Measurements from ENCODE around the gene ALOXE3. TPM values are rescaled to one million over a fixed set of nuclear protein-coding genes. Genes with fewer than 3 reads are reported as not detected.

Gene ALOXE3
- total and polyA plus RNA-seq, 4 donors: not detected

DNA sequence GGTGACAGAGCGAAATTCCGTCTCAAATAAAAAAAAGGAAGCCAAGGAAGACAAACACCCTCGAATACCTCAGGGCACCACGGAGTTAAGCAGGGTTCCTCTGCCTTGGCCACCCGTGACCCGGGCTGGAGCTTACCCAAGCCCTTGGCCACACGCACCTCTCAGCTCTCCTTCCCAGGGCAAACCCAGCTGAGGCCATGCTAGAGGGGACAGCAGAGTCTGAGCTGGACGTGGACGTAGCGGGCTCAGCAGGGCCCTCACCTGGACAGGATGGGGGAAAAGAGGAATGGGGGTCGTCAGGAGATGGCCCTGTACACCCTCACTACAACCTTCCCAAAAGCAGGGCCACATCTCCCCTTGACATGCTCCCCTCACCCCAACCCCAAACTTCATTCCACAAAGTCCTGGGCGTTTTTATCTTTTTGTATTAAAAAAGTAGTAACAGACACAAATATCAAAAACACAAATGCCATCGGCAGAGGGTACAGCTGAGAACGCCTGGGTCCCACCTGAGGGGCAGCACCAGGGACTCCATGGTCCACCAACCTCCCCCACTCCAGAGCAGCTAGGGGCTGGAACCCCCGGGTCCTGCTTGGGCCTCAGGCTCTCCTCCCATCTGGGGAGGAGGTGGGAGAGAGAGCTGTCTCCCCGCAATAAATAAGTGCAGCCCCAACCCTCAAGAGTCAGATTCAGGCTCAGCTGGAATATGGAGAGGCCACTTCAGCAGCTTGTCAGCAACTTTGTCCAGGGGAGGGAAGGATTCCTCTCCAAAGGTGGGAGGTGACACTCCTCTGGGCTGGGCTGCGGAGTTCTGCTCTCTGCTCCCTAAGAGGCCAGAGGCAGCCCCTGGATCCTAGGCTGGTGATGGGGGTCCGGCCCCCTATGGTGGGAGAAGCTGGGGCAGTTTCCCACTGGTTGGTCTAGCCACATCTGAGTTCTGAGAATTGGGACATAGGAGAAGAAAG, 22.0 kb upstream of the ALOXE3 start:
- WGBS, 2 donors: 69 to 70% methylated on average over 18 of the region's 18 CpGs
- no peaks in the 10 kb centered on the region for H3K9me3 ChIP-seq (ENCODE audit: control insufficient read depth, low read length)
- H3K4me1 ChIP-seq (ENCODE audit: control insufficient read depth in 1 of 2, insufficient read depth in 2 of 2, low read length in 2 of 2): peaks cover 0 to 1% of the 10 kb centered on the region in 2 donors
- H3K27me3 ChIP-seq (ENCODE audit: control insufficient read depth in 1 of 2, insufficient read depth in 2 of 2, low read length in 1 of 2): no peaks in the 10 kb centered on the region
- peaks cover 0 to 36% of the 10 kb centered on the region in 2 donors for H3K36me3 ChIP-seq (ENCODE audit: control insufficient read depth in 1 of 2, insufficient read depth in 2 of 2, low read length in 1 of 2)
- no peak overlapping the region for H3K4me3 ChIP-seq (ENCODE audit: low read length in 2 of 2)
- H3K27ac ChIP-seq (ENCODE audit: low read depth in 1 of 2, low read length in 2 of 2): peak overlapping the region in 1 of 2 donors; percentile 5
- peak; percentile 48 to 79 for DNase-seq
- no peak for ATAC-seq (ENCODE audit: low FRiP score)
- intact Hi-C loops (cut with DNase I): no loop called here

- Histone ChIP-seq H3K36me3 (ENCODE audit: control insufficient read depth in 1 of 2, insufficient read depth in 2 of 2, low read length in 1 of 2) (peaks cover 0 to 26% of the 10 kb centered on the region in 2 donors), H3K9me3 (ENCODE audit: control insufficient read depth, low read length) (no peaks in the 10 kb centered on the region), H3K27ac (ENCODE audit: low read depth in 1 of 2, low read length in 2 of 2) (peak overlapping the region in 1 of 2 donors; percentile 26), H3K27me3 (ENCODE audit: control insufficient read depth in 1 of 2, insufficient read depth in 2 of 2, low read length in 1 of 2) (no peaks in the 10 kb centered on the region), H3K4me3 (ENCODE audit: low read length in 2 of 2) (no peak overlapping the region), H3K4me1 (ENCODE audit: control insufficient read depth in 1 of 2, insufficient read depth in 2 of 2, low read length in 2 of 2) (peaks cover 0 to 1% of the 10 kb centered on the region in 2 donors)
- peak; percentile 97 to 98 for DNase-seq
- intact Hi-C loops (cut with DNase I): loop anchor here in 1 of 2 donors (1.0 to 2.0 kb wide), 3 partner anchors 20 to 48 kb away; partner anchors contain the start of gene ALOXE3
- WGBS, 2 donors: 1% methylated on average over 46 of the region's 46 CpGs
- ATAC-seq (ENCODE audit: low FRiP score): peak; percentile 95
Observed at GRCh38 chr17:8138672-8139371, 20.5 kb upstream of the ALOXE3 start.

- no peak overlapping the region for H3K27ac ChIP-seq (ENCODE audit: low read depth in 1 of 2, low read length in 2 of 2)
- no peak for DNase-seq
- H3K4me1 ChIP-seq (ENCODE audit: control insufficient read depth in 1 of 2, insufficient read depth in 2 of 2, low read length in 2 of 2): peaks cover 0 to 1% of the 10 kb centered on the region in 2 donors
- intact Hi-C loops (cut with DNase I): loop anchor here in 1 of 2 donors (1.0 to 2.0 kb wide), 3 partner anchors 20 to 49 kb away; partner anchors contain the start of gene ALOXE3
- no peak for ATAC-seq (ENCODE audit: low FRiP score)
- H3K9me3 ChIP-seq (ENCODE audit: control insufficient read depth, low read length): no peaks in the 10 kb centered on the region
- H3K36me3 ChIP-seq (ENCODE audit: control insufficient read depth in 1 of 2, insufficient read depth in 2 of 2, low read length in 1 of 2): peaks cover 0 to 26% of the 10 kb centered on the region in 2 donors
- H3K27me3 ChIP-seq (ENCODE audit: control insufficient read depth in 1 of 2, insufficient read depth in 2 of 2, low read length in 1 of 2): no peaks in the 10 kb centered on the region
- 0 to 3% methylated on average over 7 of the region's 7 CpGs for WGBS, 2 donors
- H3K4me3 ChIP-seq (ENCODE audit: low read length in 2 of 2): no peak overlapping the region
Observed at GRCh38 chr17:8138374-8138671, 20.0 kb upstream of the ALOXE3 start.

GRCh38 chr17:8137645-8138373, 19.5 kb upstream of the ALOXE3 start:
- intact Hi-C loops (cut with DNase I): loop anchor here in 1 of 2 donors (1.0 to 2.0 kb wide), 3 partner anchors 19 to 49 kb away; partner anchors contain the start of gene ALOXE3
- no peaks in the 10 kb centered on the region for H3K9me3 ChIP-seq (ENCODE audit: control insufficient read depth, low read length)
- ATAC-seq (ENCODE audit: low FRiP score) (no peak), DNase-seq (peak; percentile 53 to 68)
- H3K36me3 ChIP-seq (ENCODE audit: control insufficient read depth in 1 of 2, insufficient read depth in 2 of 2, low read length in 1 of 2): peaks cover 0 to 25% of the 10 kb centered on the region in 2 donors
- H3K27me3 ChIP-seq (ENCODE audit: control insufficient read depth in 1 of 2, insufficient read depth in 2 of 2, low read length in 1 of 2): no peaks in the 10 kb centered on the region
- WGBS, 2 donors: 30 to 42% methylated on average over 21 of the region's 21 CpGs
- peaks cover 0 to 1% of the 10 kb centered on the region in 2 donors for H3K4me1 ChIP-seq (ENCODE audit: control insufficient read depth in 1 of 2, insufficient read depth in 2 of 2, low read length in 2 of 2)
- no peak overlapping the region for H3K4me3 ChIP-seq (ENCODE audit: low read length in 2 of 2)
- H3K27ac ChIP-seq (ENCODE audit: low read depth in 1 of 2, low read length in 2 of 2): no peak overlapping the region

GRCh38 chr17:8133941-8134340, 15.6 kb upstream of the ALOXE3 start:
- H3K36me3 ChIP-seq (ENCODE audit: control insufficient read depth in 1 of 2, insufficient read depth in 2 of 2, low read length in 1 of 2): no peaks in the 10 kb centered on the region
- 90 to 91% methylated on average over 4 of the region's 4 CpGs for WGBS, 2 donors
- no peaks in the 10 kb centered on the region for H3K9me3 ChIP-seq (ENCODE audit: control insufficient read depth, low read length)
- intact Hi-C loops (cut with DNase I): no loop called here
- no peak overlapping the region for H3K4me3 ChIP-seq (ENCODE audit: low read length in 2 of 2)
- peaks cover 0 to 1% of the 10 kb centered on the region in 2 donors for H3K4me1 ChIP-seq (ENCODE audit: control insufficient read depth in 1 of 2, insufficient read depth in 2 of 2, low read length in 2 of 2)
- H3K27me3 ChIP-seq (ENCODE audit: control insufficient read depth in 1 of 2, insufficient read depth in 2 of 2, low read length in 1 of 2): no peaks in the 10 kb centered on the region
- ATAC-seq (ENCODE audit: low FRiP score): no peak
- no peak overlapping the region for H3K27ac ChIP-seq (ENCODE audit: low read depth in 1 of 2, low read length in 2 of 2)
- DNase-seq: no peak

DNA sequence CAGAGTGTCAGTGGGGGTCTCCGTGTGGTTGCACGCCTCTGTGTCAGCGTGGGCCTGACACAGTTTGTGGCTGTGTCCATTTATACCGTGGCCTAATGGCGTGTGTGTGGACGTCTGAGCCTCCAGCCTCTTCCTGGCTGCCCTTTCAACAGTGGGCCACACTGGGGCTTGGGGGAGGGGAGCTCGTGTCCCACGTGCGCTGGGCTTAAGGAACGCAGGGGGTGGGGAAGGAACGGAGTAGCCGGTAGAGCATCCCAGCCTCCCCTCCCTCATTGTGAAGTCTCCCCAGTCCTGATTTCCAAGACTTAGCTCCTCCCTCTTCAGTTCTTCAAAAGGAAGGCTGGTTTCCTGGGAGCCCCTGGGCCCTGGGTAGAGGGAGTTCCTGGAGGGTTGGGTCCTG, 15.1 kb upstream of the ALOXE3 start:
- no peak for ATAC-seq (ENCODE audit: low FRiP score)
- peaks cover 0 to 1% of the 10 kb centered on the region in 2 donors for H3K4me1 ChIP-seq (ENCODE audit: control insufficient read depth in 1 of 2, insufficient read depth in 2 of 2, low read length in 2 of 2)
- intact Hi-C loops (cut with DNase I): no loop called here
- H3K36me3 ChIP-seq (ENCODE audit: control insufficient read depth in 1 of 2, insufficient read depth in 2 of 2, low read length in 1 of 2): no peaks in the 10 kb centered on the region
- no peaks in the 10 kb centered on the region for H3K27me3 ChIP-seq (ENCODE audit: control insufficient read depth in 1 of 2, insufficient read depth in 2 of 2, low read length in 1 of 2)
- H3K9me3 ChIP-seq (ENCODE audit: control insufficient read depth, low read length): no peaks in the 10 kb centered on the region
- DNase-seq: no peak
- H3K27ac ChIP-seq (ENCODE audit: low read depth in 1 of 2, low read length in 2 of 2): no peak overlapping the region
- 60 to 65% methylated on average over 12 of the region's 12 CpGs for WGBS, 2 donors
- no peak overlapping the region for H3K4me3 ChIP-seq (ENCODE audit: low read length in 2 of 2)

- H3K9me3 ChIP-seq (ENCODE audit: control insufficient read depth, low read length): no peaks in the 10 kb centered on the region
- peak in 1 of 2 donors; percentile 5 for DNase-seq
- WGBS, 2 donors: 52 to 75% methylated on average over 3 of the region's 3 CpGs
- no peaks in the 10 kb centered on the region for H3K36me3 ChIP-seq (ENCODE audit: control insufficient read depth in 1 of 2, insufficient read depth in 2 of 2, low read length in 1 of 2)
- no peaks in the 10 kb centered on the region for H3K4me1 ChIP-seq (ENCODE audit: control insufficient read depth in 1 of 2, insufficient read depth in 2 of 2, low read length in 2 of 2)
- intact Hi-C loops (cut with DNase I): no loop called here
- H3K27ac ChIP-seq (ENCODE audit: low read depth in 1 of 2, low read length in 2 of 2): no peak overlapping the region
- ATAC-seq (ENCODE audit: low FRiP score): no peak
- no peak overlapping the region for H3K4me3 ChIP-seq (ENCODE audit: low read length in 2 of 2)
- H3K27me3 ChIP-seq (ENCODE audit: control insufficient read depth in 1 of 2, insufficient read depth in 2 of 2, low read length in 1 of 2): no peaks in the 10 kb centered on the region
Observed at GRCh38 chr17:8131844-8132441, 13.6 kb upstream of the ALOXE3 start.
